WI38 (cell line): ENCODE results near the gene CDC25C.

Experiments
- H3K4me3 ChIP-seq: 2 replicates; pipeline ENCODE4 v1.5.1; 2011; ENCODE audit warnings: low read depth, mild to moderate bottlenecking, control low read depth, low read length
- TF ChIP-seq, protein P1 (sequence below): IDR thresholded peaks from 2 replicates; pipeline ENCODE4 v1.5.1; 2012; ENCODE audit warnings: low read depth, mild to moderate bottlenecking, control low read depth, low read length

CDC25C gene

DNA sequence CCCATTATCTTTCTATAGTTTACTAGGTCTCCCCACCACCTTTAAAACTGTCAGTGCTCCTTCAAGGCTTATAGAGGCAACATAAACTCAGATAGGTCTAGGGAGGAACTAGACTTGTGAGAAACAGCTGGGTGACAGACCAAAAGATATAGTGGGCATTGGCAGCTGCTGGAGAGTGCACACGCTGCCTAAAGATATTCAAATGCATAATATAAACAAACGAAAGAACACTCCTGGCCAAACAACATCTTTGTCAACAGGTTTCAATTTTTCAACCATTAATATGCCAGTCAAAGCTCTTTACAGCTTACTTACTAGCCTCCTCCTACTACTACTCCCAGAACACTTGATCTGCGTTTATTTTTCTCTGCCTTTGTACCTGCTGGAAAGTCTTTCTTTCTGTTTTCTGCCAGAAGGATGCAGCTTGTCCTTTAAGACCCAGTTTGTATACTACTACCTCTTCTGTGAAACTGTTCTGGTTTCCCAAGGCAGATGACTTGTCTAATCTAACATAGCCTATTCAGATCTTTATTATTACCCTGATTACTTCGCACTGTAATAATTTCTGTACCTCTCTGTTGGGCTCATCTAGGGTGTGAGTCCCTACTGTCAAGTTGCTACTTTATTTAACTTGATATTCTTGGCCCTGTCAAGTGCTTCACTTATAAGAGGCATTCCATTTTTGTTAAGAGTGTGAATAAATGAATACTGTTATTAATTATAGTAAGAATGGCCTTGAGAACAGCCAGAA is 35.2 kb upstream of the CDC25C start:
- no peak overlapping the region for H3K4me3 ChIP-seq
- TF ChIP-seq, protein P1, sequence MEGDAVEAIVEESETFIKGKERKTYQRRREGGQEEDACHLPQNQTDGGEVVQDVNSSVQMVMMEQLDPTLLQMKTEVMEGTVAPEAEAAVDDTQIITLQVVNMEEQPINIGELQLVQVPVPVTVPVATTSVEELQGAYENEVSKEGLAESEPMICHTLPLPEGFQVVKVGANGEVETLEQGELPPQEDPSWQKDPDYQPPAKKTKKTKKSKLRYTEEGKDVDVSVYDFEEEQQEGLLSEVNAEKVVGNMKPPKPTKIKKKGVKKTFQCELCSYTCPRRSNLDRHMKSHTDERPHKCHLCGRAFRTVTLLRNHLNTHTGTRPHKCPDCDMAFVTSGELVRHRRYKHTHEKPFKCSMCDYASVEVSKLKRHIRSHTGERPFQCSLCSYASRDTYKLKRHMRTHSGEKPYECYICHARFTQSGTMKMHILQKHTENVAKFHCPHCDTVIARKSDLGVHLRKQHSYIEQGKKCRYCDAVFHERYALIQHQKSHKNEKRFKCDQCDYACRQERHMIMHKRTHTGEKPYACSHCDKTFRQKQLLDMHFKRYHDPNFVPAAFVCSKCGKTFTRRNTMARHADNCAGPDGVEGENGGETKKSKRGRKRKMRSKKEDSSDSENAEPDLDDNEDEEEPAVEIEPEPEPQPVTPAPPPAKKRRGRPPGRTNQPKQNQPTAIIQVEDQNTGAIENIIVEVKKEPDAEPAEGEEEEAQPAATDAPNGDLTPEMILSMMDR = no peak

DNA sequence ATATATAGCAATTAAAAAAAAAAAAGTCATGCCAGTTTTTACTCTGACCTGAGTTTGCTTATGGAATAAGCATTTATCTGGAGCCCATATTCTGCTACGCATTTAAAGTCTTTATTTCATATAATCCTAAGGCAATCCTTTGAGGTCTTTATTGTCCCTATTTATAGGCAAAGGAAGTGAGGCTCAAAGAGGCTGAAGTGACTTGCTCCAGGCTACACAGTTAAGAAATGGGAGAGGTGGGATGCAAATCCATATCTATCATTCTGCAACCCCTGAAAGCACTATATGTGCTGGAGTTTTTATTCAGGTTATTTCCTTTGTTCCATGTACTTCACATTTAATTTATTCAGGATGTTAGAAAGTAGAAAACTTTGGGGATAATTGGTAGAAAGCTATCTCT is 33.0 kb upstream of the CDC25C start:
- H3K4me3 ChIP-seq = no peak overlapping the region
- TF ChIP-seq, protein P1 = no peak

DNA sequence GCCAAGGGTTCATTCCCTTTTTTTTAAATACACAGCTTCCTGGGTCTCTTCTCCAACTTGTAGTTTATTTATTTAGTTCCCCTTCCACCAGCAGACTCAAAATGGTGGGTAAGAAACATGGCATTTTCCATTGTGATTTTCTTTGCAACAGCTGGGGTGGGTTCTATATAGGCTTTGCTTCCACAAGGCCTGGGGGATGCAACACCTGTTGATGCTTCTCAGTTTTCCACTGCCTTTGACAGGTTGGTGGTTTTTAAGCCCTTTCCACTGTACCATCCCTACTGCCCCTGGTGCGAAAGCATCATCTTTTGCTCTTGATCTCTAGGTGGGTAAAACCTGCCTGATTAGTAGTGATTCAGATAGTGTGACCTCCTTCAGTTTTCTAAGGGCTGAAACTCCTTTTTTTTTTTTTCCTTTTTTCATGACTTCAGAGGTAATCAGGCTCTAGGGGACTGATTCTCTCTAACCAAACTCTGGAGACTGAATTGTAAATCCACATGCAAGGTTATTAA is 29.4 kb upstream of the CDC25C start:
- TF ChIP-seq, protein P1 = no peak
- H3K4me3 ChIP-seq = no peak overlapping the region

DNA sequence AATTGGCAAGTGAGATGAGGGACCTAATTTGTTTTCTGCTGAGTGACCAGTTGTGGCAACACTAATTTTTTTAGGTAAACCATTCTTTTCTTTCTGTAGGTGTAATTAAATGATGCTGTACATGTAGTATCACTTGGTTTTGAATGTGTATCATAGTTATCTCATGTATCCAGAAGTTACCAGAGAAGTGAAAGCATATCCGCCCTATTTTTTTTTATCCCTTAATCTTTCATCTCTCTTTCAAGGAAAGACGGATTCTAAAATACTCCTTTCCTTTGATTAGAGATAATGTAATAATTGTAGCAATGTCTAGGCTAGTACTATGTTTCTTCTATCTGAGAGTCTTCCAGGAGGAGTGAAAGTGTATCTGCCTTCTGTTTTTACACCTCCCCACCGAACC is 28.0 kb upstream of the CDC25C start:
- no peak overlapping the region for H3K4me3 ChIP-seq
- TF ChIP-seq, protein P1 = no peak

DNA sequence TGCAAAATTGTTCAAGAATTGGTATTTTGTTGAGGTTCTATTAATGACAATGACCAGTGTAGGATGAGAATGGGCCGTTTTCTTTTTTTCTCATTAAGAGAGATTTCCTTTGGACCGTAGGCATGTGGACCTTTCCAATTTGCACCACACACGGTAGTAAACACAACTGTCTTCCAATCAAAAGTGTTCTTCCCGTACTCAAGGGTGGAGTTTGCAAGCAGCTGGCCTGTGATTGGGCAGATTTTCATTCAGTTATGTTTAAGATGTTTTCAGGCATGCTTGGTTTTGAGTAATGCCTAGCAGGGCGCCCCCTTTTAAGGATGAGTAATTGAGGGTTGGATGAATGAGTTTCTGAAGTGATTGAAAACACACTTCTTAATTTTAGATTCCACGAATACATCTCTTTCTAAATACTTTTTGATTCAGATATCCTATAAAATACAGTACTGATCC is 23.3 kb upstream of the CDC25C start:
- TF ChIP-seq, protein P1 = no peak
- peak overlapping the region; percentile 86 for H3K4me3 ChIP-seq

DNA sequence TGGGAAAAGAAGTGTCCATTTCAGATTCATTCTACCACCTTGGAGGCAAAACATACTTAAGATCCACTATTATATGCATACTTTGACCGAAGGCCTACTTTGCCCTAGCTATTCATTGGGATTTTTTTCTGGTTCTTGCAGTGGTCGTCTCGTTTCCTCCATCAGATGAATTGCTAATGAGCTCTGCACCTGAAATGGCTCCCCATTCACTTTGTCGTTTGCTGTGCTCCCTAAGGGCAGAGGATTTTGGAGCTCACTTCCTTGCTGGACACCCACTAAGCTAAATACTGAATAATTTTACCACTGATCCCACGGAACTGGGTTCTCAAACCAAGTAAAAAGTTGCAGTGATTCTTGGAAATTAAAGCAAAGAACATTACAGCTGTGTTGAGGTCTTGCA is 22.8 kb upstream of the CDC25C start:
- TF ChIP-seq, protein P1 = no peak
- peak overlapping the region; percentile 86 for H3K4me3 ChIP-seq

DNA sequence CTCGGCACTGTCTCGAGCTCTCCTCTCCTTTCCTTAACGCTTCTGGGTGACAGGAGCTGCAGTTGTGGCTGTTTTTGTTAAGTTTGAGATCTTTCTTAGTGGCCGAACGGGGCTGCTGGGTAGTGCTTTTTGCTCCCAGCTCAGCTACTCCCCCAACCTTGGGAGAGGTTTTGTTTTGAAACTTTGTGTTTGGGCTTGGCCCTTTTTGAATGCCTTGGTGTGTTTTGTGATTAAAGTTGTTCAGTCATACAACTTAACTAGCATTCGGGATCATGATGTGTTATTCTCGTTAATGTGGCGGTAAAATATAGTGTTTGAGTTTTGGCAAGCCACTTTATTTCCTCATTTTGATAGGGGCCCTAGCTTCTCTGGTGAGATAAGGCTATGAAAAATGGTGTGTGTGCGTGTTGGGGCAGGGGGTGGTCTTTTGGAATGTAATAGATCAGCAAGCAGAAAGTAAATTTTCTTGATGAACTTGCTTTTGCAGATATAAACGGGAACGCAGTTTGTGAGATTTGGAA is 22.0 kb upstream of the CDC25C start:
- peak overlapping the region; percentile 86 for H3K4me3 ChIP-seq

More for the DNA sequence above, 22.0 kb upstream of the CDC25C start:
- TF ChIP-seq, protein P1 = no peak
